ENCODE measurements around the gene RBBP7. TPM values are rescaled to one million over a fixed set of nuclear protein-coding genes. Genes with fewer than 3 reads are reported as not detected.

Gene RBBP7
- total RNA-seq, 1 experiment from 2014 or later = 197 TPM

GRCh38 chrX:16827225-16827624 lies 42.9 kb downstream of the RBBP7 start:
- Histone ChIP-seq H2AFZ (no peak overlapping the region), H3K9me3 (ENCODE audit: insufficient read depth, low read depth) (no peaks in the 10 kb centered on the region), H3K4me2 (no peak overlapping the region), H3K36me3 (ENCODE audit: low read depth) (0 out of 2 replicates have a peak, but pooled peaks cover 5% of the 10 kb centered on the region), H3K27me3 (ENCODE audit: insufficient read depth, low read depth) (no peaks in the 10 kb centered on the region), H3F3A (ENCODE audit: insufficient read depth, low read depth) (peaks cover 4% of the 10 kb centered on the region; the same call in 1 of the 2 replicates), H4K20me1 (ENCODE audit: insufficient read depth) (no peaks in the 10 kb centered on the region), H3K4me1 (replicated peaks; ENCODE audit: insufficient read depth) (no peaks in the 10 kb centered on the region; the same call in 1 of the 2 replicates), H3K79me2 (ENCODE audit: low read depth) (0 out of 2 replicates have a peak, but pooled peaks cover 4% of the 10 kb centered on the region), H3K9me2 (ENCODE audit: insufficient read depth) (no peaks in the 10 kb centered on the region), H3K4me3 (no peak overlapping the region), H3K27ac (no peak overlapping the region)
- no peak for TF ChIP-seq CTCF (conservative IDR thresholded peaks at IDR 0.05)
- no peak for TF ChIP-seq EZH2 (IDR thresholded peaks at IDR 0.05; ENCODE audit: low read depth)
- intact Hi-C loops (cut with micrococcal nuclease; ENCODE audit: unreplicated experiment) = loop anchor here (2.0 to 10.0 kb wide), 2 partner anchors 548 to 868 kb away; partner anchors contain the start of gene NHS
- no peak for DNase-seq
- ChIA-PET POLR2A (ENCODE audit: unreplicated experiment) (no interaction called here), CTCF (no interaction called here)
- BruUV-seq (replicated peaks) = no TSS peak

- peaks cover 4% of the 10 kb centered on the region; the same call in 1 of the 2 replicates for H3F3A ChIP-seq (ENCODE audit: insufficient read depth, low read depth)
- no TSS peak for BruUV-seq (replicated peaks)
- H3K9me3 ChIP-seq (ENCODE audit: insufficient read depth, low read depth) = no peaks in the 10 kb centered on the region
- H4K20me1 ChIP-seq (ENCODE audit: insufficient read depth) = no peaks in the 10 kb centered on the region
- no peaks in the 10 kb centered on the region for H3K27me3 ChIP-seq (ENCODE audit: insufficient read depth, low read depth)
- ChIA-PET CTCF (interaction anchor here (0.6 to 1.4 kb wide), 3 partner anchors 220 to 301 kb away, joined by 3 to 5 read pairs (median 5); no protein-coding TSS in a partner anchor), POLR2A (ENCODE audit: unreplicated experiment) (no interaction called here)
- H3K4me2 ChIP-seq = no peak overlapping the region
- 0 out of 2 replicates have a peak, but pooled peaks cover 4% of the 10 kb centered on the region for H3K79me2 ChIP-seq (ENCODE audit: low read depth)
- no peak overlapping the region for H3K27ac ChIP-seq
- H2AFZ ChIP-seq = no peak overlapping the region
- H3K4me1 ChIP-seq (replicated peaks; ENCODE audit: insufficient read depth) = no peaks in the 10 kb centered on the region; the same call in 1 of the 2 replicates
- 0 out of 2 replicates have a peak, but pooled peaks cover 5% of the 10 kb centered on the region for H3K36me3 ChIP-seq (ENCODE audit: low read depth)
- intact Hi-C loops (cut with micrococcal nuclease; ENCODE audit: unreplicated experiment) = loop anchor here (1.0 to 10.0 kb wide), 4 partner anchors 220 to 869 kb away; partner anchors contain the start of gene NHS
- no peaks in the 10 kb centered on the region for H3K9me2 ChIP-seq (ENCODE audit: insufficient read depth)
- TF ChIP-seq CTCF (conservative IDR thresholded peaks at IDR 0.05) (peak; percentile 67), EZH2 (IDR thresholded peaks at IDR 0.05; ENCODE audit: low read depth) (no peak)
- H3K4me3 ChIP-seq = no peak overlapping the region
- peak in 1 of 2 experiments; percentile 46 for DNase-seq
These were observed 44.0 kb downstream of the RBBP7 start for GRCh38 chrX:16826207-16826606.

GRCh38 chrX:16825264-16826035 lies 44.7 kb downstream of the RBBP7 start:
- intact Hi-C loops (cut with micrococcal nuclease; ENCODE audit: unreplicated experiment) = loop anchor here (1.0 to 10.0 kb wide), 4 partner anchors 221 to 869 kb away; partner anchors contain the start of gene NHS
- Histone ChIP-seq H3K79me2 (ENCODE audit: low read depth) (0 out of 2 replicates have a peak, but pooled peaks cover 4% of the 10 kb centered on the region), H3K4me3 (no peak overlapping the region), H3K9me3 (ENCODE audit: insufficient read depth, low read depth) (no peaks in the 10 kb centered on the region), H3K9me2 (ENCODE audit: insufficient read depth) (no peaks in the 10 kb centered on the region), H2AFZ (no peak overlapping the region), H3K27ac (no peak overlapping the region), H3K4me1 (replicated peaks; ENCODE audit: insufficient read depth) (no peaks in the 10 kb centered on the region; the same call in 1 of the 2 replicates), H4K20me1 (ENCODE audit: insufficient read depth) (no peaks in the 10 kb centered on the region), H3K4me2 (no peak overlapping the region), H3F3A (ENCODE audit: insufficient read depth, low read depth) (peaks cover 4% of the 10 kb centered on the region; the same call in 1 of the 2 replicates), H3K36me3 (ENCODE audit: low read depth) (0 out of 2 replicates have a peak, but pooled peaks cover 5% of the 10 kb centered on the region), H3K27me3 (ENCODE audit: insufficient read depth, low read depth) (no peaks in the 10 kb centered on the region)
- BruUV-seq (replicated peaks) = no TSS peak
- peak in 1 of 2 experiments; percentile 51 for DNase-seq
- POLR2A ChIA-PET (ENCODE audit: unreplicated experiment) = interaction anchor here (0.6 kb wide), 1 partner anchor 1015 kb away, joined by 3 read pairs; no protein-coding TSS in a partner anchor
- CTCF ChIA-PET = interaction anchor here (1.0 to 1.4 kb wide), 2 partner anchors 221 to 257 kb away, joined by 5 read pairs; no protein-coding TSS in a partner anchor
- TF ChIP-seq EZH2 (IDR thresholded peaks at IDR 0.05; ENCODE audit: low read depth) = no peak
- TF ChIP-seq CTCF (conservative IDR thresholded peaks at IDR 0.05) = no peak
